Adrenal gland (tissue), 19 donors: ENCODE measurements around the gene PDYN. TPM values are rescaled to one million over a fixed set of nuclear protein-coding genes. Genes with fewer than 3 reads are reported as not detected.
"Not testable (repeated sequence)": the region's sequence is repeated elsewhere in the genome, so short reads cannot be mapped to it uniquely, and the experiment has no call there.

ENCODE experiments used
- DNase-seq, 7 donors: peaks; one replicate each; pipeline ENCODE4 v3.0.0-alpha.2; 2019 to 2020
- H3K27ac ChIP-seq, 5 donors: fragments of 200-600 bp; sonication (generic) in 4 of 5; 1 replicate in 3 of 5; 2 replicates in 2 of 5; pipeline versions ENCODE4 v1.5.1 to v1.8.0; 2016 to 2020; ENCODE audit warnings: mild to moderate bottlenecking in 1 of 5
- H3K27me3 ChIP-seq: fragments of 200-600 bp; 2 replicates; pipeline ENCODE4 v1.8.0; 2021
- H3K36me3 ChIP-seq, 2 donors: fragments of 200-600 bp; replicated peaks in 1 of 2; 1 replicate in 1 of 2; 2 replicates in 1 of 2; pipeline versions ENCODE4 v1.5.1 to v1.8.0; 2018 to 2022
- H3K4me1 ChIP-seq, 2 donors: fragments of 200-600 bp; replicated peaks in 1 of 2; 1 replicate in 1 of 2; 2 replicates in 1 of 2; pipeline versions ENCODE4 v1.5.1 to v1.8.0; 2018 to 2021
- H3K4me3 ChIP-seq, 4 donors: fragments of 200-600 bp; sonication (generic) in 3 of 4; one replicate each; pipeline ENCODE4 v1.5.1; 2016 to 2018
- H3K9me3 ChIP-seq, 3 donors: fragments of 200-600 bp; sonication (generic) in 1 of 3; replicated peaks in 1 of 3; 1 replicate in 2 of 3; 2 replicates in 1 of 3; pipeline versions ENCODE4 v1.5.1 to v1.8.0; 2016 to 2021
- CTCF ChIP-seq, 6 experiments: fragments of 450-650 bp in 4 of 6; fragments of 200-600 bp in 2 of 6; sonication (generic) in 1 of 6; IDR thresholded peaks; 1 replicate in 5 of 6; 2 replicates in 1 of 6; pipeline versions ENCODE4 v1.5.1 to v1.8.0; 2016 to 2021; ENCODE audit warnings: antibody characterized with exemption in 6 of 6, mild to moderate bottlenecking in 2 of 6, moderate library complexity in 1 of 6
- POLR2A ChIP-seq, 2 donors: fragments of 450-650 bp; IDR thresholded peaks; one replicate each; pipeline ENCODE4 v1.6.1; 2017; ENCODE audit warnings: antibody characterized with exemption in 2 of 2, mild to moderate bottlenecking in 2 of 2, moderate library complexity in 1 of 2
- WGBS, 4 donors: extraction: QIAGEN DNeasy Blood & Tissue Kit in 2 of 4; methylation state at CpG; one replicate each; pipeline versions ENCODE4 v1.1.5 to v1.1.7; 2013 to 2017; 5-methylcytosine and 5-hydroxymethylcytosine counted together
- intact Hi-C, 2 donors: fragments of 100-400 bp; cut with DNase I; formaldehyde crosslinking; loops; one replicate each; pipeline versions ENCODE4 v1.14.1 to v1.15.0; 2022 to 2023
- long read RNA-seq, 10 donors: library from polyadenylated mRNA in 3 of 10; unstranded in 2 of 10; stranded (forward) in 1 of 10; transcript quantifications; one replicate each; pipeline ENCODE4 v2.0.0 and lab custom pipeline, GENCODE V29; 2021 to 2026
- polyA plus RNA-seq, 3 donors: library from polyadenylated mRNA; stranded (reverse); fragments of 200-250 nt in 2 of 3; fragments of 350-450 nt in 1 of 3; fragmentation: Illumina TruSeq in 1 of 3; extraction: RNeasy Lipid Tissue Mini Kit (QIAGEN cat#74804) in 1 of 3; gene quantifications; one replicate each; pipeline ENCODE4 v1.2.3, GENCODE V29; 2013 to 2014
- total RNA-seq, 9 donors: library from RNA; depleted of rRNA in 4 of 9; stranded (reverse); fragments of >200 nt in 4 of 9; fragments of 120-200 nt in 1 of 9; fragmentation: NEBNext Ultra II Directional in 1 of 9; extraction: Animal tissue kit (Norgen Biotek cat#: 25700) in 1 of 9; gene quantifications; one replicate each; pipeline versions ENCODE4 v1.1.0 to v1.2.4, GENCODE V29; 2013 to 2023
- donor health status: healthy with polysubstance abuse.
- donor health status: Bipolar disorder and iron deficiency.
- donor health status: DM: yes; HTN: yes; CAD: no.
- donor health status: DM: no; HTN: no; CAD: no.
- donor health status: DM: no; HTN: no; CAD: no.
- donor health status: DM: yes; HTN: yes; CAD: no.

The PDYN gene
- total RNA-seq (not detected), polyA plus RNA-seq (not detected)
- long read RNA-seq, donor 1: 0 reads
- long read RNA-seq, donor 2: 0 reads
- long read RNA-seq, donor 3: 0 reads
- long read RNA-seq, donor 4: 0 reads
- long read RNA-seq, donor 5: 0 reads
- long read RNA-seq, donor 6: 0 reads
- long read RNA-seq, donor 7: 0 reads
- long read RNA-seq, donor 8: 0 reads
- long read RNA-seq, donor 9: 0 reads
- long read RNA-seq, donor 10: 0 reads

- intact Hi-C loops: no loop called here
- Histone ChIP-seq H3K36me3 (no peaks in the 10 kb centered on the region), H3K27ac (no peak within 1 kb of the TSS), H3K4me1 (no peaks in the 10 kb centered on the region), H3K4me3 (no peak within 1 kb of the TSS), H3K9me3 (no peaks in the 10 kb centered on the region), H3K27me3 (peaks cover 4% of the 10 kb centered on the region)
- TF ChIP-seq POLR2A (IDR thresholded peaks at IDR 0.05) (no peak), CTCF (IDR thresholded peaks at IDR 0.05) (no peak)
- 32 to 48% (median 39%) methylated on average over 8 to 9 of the region's 9 CpGs for WGBS, 4 donors
- no peak for DNase-seq
Measured at GRCh38 chr20:1993986-1994385, at the start of gene PDYN. TSS of gene PDYN (minus strand) at chr20:1994058. CDS start at chr20:1983084, 10,974 bp downstream.

- Histone ChIP-seq H3K27me3 (peaks cover 7% of the 10 kb centered on the region), H3K9me3 (no peaks in the 10 kb centered on the region), H3K4me1 (no peaks in the 10 kb centered on the region), H3K27ac (no peak overlapping the region), H3K4me3 (no peak overlapping the region), H3K36me3 (no peaks in the 10 kb centered on the region)
- WGBS, 4 donors: 60 to 65% (median 63%) methylated on average over 6 of the region's 6 CpGs
- TF ChIP-seq POLR2A (IDR thresholded peaks at IDR 0.05) (no peak), CTCF (IDR thresholded peaks at IDR 0.05) (no peak)
- intact Hi-C loops: no loop called here
- DNase-seq: no peak
Measured at GRCh38 chr20:2042400-2042799, 48.5 kb upstream of the PDYN start.

GRCh38 chr20:2038161-2038560 is 44.3 kb upstream of the PDYN start:
- peaks cover 11% of the 10 kb centered on the region for H3K27me3 ChIP-seq
- 36 to 51% (median 41%) methylated on average over 3 of the region's 3 CpGs for WGBS, 4 donors
- H3K36me3 ChIP-seq: no peaks in the 10 kb centered on the region
- DNase-seq: no peak
- no peak for TF ChIP-seq POLR2A (IDR thresholded peaks at IDR 0.05)
- no peak for TF ChIP-seq CTCF (IDR thresholded peaks at IDR 0.05)
- no peak overlapping the region for H3K27ac ChIP-seq
- H3K4me3 ChIP-seq: no peak overlapping the region
- intact Hi-C loops: no loop called here
- H3K4me1 ChIP-seq: no peaks in the 10 kb centered on the region
- H3K9me3 ChIP-seq: no peaks in the 10 kb centered on the region

- Histone ChIP-seq H3K4me3 (no peak overlapping the region), H3K27me3 (peaks cover 11% of the 10 kb centered on the region), H3K4me1 (no peaks in the 10 kb centered on the region), H3K9me3 (no peaks in the 10 kb centered on the region), H3K27ac (no peak overlapping the region), H3K36me3 (no peaks in the 10 kb centered on the region)
- DNase-seq: no peak
- no peak for TF ChIP-seq POLR2A (IDR thresholded peaks at IDR 0.05)
- TF ChIP-seq CTCF (IDR thresholded peaks at IDR 0.05): no peak
- 60 to 68% (median 62%) methylated on average over 4 of the region's 4 CpGs for WGBS, 4 donors
- intact Hi-C loops: no loop called here
Measured at GRCh38 chr20:2037296-2037914, 43.5 kb upstream of the PDYN start.

GRCh38 chr20:2036357-2036756 is 42.5 kb upstream of the PDYN start:
- DNase-seq, H3K4me1 ChIP-seq, H3K9me3 ChIP-seq, H3K27ac ChIP-seq, intact Hi-C loops, H3K4me3 ChIP-seq, H3K36me3 ChIP-seq: not testable (repeated sequence)
- peaks cover 11% of the 10 kb centered on the region for H3K27me3 ChIP-seq
- 91 to 96% (median 93%) methylated on average over 4 of the region's 4 CpGs for WGBS, 4 donors
